Activated CD4-positive, alpha-beta T cell treated with anti-CD3 and anti-CD28 coated beads, Interleukin-2, amount 50 U/mL, for 1 hour (primary cell): ENCODE measurements around the gene GP1BA.

Experiments used
- DNase-seq: peaks from one replicate; pipeline ENCODE4 v3.0.0-alpha.2; 2020

GP1BA gene

DNA sequence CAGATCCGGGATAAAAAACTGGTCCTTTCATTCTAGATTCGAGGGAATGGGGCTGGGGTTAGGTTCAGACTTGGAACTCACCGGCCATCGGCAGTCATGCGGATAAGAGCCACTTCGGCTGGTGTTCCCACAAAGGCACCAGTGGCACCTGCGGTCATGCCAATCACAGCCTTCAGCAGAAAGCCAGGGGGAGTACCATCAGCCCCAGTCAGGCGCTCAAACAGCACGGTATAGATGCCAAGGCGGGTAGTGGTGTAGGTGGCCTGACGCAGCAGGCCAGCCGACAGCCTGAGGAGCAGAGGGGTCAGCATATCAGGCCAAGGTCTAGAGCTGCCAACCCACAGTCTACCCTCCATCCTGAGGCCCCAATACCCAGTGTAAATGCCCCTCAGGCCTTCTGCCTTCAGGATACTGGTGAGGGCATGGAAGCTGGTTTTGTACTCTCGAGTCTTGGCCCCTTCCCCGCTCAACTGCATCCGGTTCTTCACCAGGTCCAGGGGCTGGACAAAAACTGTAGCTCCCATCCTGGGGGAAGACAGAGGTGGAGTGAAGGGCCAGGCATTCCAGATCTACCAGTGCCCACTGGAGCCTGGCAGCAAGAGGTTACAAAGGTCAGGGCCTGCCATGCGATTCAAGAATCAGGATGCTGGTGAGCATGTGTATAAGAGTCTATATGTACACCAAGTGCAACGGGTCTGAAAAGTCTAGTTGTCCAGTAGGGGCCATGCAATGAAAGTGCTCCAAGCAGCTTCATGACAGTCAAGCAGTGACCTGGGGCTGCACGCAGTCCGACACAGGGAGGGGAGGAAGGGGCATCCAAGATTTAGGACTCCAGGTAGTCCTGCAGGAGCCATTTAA is 6.8 kb downstream of the GP1BA start:
- DNase-seq: no peak

DNA sequence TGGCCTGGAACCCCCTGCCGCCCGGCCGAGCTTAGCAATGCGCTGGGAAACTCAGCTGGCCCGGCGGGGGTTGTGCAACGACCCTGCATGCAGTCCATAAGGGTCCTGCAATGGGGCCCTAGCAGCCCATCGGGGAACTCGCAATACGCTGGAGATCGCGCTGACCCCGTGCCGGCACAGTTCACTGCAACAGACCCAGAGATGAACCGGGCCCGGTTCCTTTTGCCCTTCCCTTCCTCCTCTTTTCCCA is 7.4 kb downstream of the GP1BA start:
- no peak for DNase-seq

DNA sequence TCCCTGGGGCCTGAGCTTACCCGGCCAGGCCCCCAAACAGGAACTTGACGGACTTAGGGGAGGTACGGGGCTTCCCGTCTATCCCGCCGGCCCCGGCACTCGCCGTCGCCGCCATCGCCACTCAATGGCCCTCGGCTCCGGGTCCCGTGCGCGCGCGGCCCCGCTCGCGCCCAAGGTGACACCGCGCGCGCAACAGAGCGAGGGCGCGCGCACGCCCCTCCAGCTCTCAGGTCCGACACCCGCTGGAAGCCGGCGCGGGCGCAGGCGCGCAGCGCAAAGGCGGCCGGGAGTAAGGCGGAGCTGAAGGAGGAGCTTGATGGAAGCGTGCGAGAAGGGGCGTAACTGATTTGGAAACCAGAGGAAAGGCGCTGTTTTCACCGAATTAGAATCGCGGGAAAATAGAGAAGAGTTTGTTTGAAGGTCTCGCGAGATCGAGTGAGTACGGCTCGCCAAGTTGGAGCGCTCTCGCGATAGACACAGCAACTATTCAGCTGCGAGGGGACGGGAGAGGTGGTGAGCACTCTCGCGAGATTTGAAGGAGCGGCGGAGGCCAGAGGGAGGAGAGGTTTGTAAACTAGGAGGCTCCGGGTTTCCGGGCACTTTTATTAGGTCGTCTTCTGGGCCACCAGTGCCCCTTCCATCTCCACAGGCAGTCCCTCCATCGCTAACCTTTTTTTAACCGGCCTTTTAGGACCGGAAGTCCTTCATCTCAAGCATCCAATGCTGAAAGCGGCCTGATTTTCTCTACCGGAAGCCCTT is 7.9 kb downstream of the GP1BA start, which contains the start of the genes RNF167 and SLC25A11:
Gene RNF167 (plus strand): TSS at position 473 of the 759 bp plus-strand sequence. CDS start 642 bp downstream, outside the sequence.
Gene SLC25A11 (minus strand): TSS at position 251 of the 759 bp plus-strand sequence. CDS start 136 bp downstream, at position 115.
- peak; percentile 92 for DNase-seq

DNA sequence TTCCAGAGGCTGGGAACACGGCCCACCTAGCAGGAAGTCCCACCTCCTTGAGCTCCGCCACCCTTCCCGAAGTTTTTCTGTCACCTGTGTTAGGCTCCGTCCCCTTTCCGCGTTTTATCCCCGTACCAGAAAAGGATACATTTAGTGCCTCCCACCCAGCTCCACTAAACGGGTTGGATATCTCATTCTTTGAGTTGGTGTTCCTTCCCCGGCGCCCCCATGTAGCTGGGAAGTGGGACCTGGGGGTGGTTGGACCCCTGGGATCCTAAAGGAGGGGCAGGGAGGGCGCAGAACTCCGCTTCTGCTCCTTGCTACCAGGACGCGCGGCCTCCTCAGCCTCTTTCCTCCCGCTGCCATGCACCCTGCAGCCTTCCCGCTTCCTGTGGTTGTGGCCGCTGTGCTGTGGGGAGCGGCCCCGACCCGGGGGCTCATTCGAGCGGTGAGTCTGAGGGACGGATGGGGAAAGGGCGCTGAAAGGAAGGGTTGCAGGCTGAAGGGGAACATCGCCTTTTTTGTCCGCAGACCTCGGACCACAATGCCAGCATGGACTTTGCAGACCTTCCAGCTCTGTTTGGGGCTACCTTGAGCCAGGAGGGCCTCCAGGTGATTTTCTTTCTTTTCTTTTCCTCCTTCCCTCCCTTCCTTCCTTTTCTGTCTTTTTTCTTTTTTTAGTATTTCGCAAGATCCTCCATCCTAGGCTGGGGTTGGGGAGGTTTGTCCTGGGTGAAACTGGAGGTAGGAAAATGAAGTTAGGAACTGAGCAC is 8.7 kb downstream of the GP1BA start:
- peak; percentile 20 for DNase-seq

DNA sequence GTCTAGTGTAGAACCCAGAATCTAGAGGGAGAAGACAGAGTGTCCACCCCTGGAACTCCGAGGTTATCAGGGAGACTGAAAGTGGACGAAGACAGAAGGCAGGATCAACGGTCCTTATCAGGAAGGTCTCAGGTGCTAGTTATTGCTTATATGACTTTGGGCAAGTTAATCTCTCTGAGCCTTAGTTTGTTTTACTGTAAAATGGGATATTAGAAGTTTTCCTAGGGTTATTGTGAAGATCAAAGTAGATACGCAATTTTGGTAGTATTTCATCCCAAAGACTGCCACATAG is 9.2 kb downstream of the GP1BA start:
- no peak for DNase-seq

DNA sequence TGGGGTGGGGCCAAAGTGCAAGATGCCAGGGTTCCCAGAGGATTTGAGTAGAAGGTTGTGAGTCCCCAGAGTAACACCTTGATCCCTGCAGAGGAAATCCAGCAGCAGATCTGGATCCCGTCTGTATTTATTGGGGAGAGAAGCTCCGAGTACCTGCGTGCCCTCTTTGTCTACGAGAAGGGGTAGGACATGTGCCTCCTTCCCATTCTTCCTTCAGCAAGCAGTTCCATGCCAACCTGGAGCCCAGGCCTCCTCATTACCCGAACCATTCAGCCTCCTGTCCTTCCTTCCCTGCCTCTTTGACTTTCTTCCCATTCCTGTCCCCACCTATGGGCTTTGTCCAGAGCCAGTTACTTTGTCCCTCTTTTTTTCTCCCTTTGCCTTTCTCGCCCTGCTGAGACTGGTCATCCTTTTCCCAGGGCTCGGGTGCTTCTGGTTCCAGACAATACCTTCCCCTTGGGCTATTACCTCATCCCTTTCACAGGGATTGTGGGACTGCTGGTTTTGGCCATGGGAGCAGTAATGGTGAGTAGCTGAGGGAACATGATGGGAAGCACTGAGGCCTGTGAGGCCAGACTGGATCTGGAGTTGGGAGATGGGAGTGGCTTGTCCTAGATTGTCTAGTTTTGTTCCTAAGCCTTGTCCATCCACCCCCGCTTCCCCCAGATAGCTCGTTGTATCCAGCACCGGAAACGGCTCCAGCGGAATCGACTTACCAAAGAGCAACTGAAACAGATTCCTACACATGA is 10.9 kb downstream of the GP1BA start:
- no peak for DNase-seq

DNA sequence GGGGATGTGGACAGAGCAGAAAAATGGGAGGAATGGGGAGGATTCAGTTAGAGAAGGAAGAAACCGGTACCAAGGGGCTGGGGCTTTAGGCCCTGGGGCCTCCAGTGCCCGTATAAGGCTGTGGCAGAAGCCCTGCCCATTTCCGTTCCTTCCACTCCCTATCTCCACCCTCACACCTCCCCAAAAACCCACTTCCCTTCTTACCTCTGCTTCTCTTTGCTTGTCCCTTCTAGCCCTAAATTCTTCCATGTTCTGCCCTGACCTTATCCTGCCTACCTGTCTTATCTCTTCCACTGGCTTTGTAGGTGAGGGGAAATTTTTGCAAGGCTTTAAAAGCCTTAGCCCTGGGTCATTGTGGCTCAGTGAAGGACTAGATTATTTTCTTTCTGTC is 12.1 kb downstream of the GP1BA start:
- DNase-seq: no peak

DNA sequence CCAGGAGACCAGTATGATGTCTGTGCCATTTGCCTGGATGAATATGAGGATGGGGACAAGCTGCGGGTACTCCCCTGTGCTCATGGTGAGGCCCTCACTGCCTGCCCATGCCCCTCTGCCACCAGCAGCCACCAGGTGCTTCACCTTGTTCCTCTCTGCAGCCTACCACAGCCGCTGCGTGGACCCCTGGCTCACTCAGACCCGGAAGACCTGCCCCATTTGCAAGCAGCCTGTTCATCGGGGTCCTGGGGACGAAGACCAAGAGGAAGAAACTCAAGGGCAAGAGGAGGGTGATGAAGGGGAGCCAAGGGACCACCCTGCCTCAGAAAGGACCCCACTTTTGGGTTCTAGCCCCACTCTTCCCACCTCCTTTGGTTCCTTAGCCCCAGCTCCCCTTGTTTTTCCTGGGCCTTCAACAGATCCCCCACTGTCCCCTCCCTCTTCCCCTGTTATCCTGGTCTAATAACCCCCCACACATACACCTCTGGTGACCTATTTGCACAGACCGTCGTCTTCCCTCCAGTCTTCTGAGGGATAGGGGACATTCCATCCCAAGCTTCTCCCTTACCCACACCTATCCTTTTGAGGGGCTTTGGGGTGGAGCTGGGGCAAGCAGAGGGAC is 12.6 kb downstream of the GP1BA start:
- no peak for DNase-seq

DNA sequence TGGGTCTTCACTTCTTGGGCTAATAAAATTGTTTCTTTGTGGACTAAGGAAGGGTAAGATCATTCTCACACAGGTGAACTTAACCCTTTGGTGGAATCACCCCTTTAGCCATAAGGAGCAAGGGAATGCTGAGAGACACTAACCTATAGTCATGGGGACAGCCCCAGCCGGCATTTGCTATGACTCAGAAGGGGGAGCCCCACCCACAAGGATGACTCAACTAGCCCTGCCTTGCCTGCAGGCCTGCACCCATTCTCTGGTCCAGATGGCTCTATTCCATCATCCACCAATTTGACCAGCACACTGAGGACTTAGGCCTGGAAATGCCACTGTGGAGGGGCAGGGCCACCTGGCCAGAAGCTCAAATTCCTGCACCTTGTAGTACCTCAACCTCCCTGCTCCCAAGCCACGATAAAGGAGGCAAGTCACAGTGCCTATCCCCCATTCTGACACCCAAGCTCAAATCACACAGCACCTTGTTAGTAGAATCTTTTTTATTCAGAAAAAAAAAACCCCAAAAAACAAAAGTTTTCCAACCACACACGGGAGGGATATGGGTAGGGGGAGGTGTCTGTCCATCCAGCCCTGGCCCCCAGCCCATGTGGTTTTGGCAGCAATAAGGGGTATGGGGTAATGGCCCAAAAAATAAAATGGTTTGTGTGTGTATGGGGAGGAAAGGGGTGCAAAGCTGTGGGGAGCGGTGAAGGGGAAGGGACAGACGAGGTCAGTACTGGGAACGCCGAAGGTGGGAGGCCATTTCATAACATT is 13.3 kb downstream of the GP1BA start:
- DNase-seq: peak; percentile 72

DNA sequence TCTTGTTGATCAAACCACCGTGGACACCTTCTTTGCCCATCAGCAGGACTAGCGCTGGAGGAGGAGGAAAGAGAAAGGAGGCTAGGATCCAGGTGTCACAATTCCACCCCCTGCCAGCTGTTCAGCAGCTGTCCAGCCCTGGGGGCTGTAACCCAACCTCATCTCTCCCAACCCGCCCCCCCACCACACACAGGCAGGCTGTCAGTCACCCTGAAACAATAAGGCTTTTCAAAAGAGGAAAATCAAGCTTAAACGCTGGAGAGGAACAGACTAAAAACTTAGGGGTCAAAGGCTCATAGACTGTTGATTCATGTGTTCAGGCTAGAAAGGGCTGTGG is 13.8 kb downstream of the GP1BA start:
- DNase-seq: no peak

DNA sequence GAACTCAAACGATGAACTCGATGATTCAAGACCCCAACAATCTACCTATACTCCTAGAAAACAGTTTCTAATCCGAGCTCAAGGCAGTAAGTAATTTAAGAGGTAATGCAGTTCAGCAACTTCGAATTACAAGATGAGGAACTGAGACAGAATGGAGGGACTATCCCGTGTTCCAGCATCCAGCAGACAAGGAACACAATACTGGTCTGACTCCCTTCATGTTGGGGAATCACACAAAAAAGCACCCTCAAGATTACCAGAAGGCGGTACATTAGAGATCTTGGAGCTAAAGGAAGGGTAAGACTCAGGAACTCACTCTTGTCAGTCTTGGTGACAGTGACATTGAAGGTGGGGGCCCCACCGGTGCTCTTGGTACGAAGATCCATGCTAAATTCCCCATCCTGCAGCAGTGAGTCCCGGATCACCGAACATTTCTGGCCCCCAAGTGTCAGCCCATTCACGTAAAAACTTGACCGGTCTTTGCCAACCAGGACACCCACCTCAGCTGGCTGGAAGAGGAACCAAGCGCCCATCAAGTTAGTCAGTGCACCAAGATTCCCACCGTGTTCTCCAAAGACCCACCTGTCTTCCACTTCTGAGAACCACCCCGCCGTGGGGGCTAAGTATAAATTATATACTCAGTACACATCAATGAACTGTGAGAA is 14.4 kb downstream of the GP1BA start:
- no peak for DNase-seq

DNA sequence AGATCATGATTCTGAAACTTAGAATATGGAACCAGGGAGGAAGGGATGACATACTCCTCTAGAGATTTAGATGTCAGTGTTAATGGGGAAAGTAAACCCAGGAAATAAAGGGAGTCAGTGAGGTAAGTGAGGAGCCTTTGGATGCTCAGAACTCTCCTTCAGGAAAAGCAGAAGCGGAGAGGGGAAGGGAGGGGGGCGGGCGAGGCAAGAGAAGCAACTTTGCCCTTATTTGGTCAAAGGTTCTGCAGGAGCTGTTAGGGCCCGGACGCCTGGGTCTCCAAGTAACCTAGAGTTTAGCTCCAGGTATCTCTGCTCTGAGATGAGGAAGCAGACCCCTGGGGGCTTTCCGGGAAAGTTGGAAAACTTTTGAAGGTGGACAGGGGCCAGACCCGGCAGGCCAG is 14.9 kb downstream of the GP1BA start:
- DNase-seq: no peak

DNA sequence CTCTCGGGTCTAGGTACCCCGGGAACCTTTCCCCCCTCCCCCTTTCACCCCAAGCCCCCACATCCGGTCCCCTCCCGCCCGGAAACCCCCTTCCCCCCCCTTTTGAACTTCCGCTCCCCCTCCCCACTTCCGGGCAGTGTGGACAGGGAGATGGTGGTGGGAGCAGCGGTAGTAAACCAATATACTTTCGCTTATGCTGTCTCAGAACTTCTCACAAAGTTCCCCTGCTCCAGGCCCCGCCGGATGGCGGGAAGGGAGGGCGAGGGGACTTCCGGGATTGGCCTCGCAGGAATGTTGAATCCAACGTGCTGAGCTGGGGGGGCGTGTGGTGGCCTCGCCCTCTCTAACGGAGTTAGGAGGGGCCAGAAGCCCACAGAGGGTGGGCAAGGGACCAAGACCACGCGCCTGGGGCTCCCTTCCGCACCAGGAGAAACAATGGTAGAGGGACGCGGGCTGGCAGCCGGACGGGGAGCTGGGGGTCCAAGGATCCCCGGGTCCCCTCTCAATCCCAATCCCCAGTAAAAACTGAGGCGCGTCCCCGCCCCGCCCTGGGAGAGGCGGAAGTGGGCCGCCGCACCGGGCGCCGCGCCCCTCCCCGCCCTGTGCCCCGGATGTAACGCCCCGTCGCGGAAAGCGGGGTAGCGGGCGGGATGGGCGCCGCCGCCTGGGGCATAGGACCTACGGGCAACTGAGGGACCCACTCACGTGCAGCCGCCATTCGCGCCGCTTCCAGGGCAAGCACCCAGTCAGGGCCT is 15.5 kb downstream of the GP1BA start:
- peak; percentile 61 for DNase-seq

DNA sequence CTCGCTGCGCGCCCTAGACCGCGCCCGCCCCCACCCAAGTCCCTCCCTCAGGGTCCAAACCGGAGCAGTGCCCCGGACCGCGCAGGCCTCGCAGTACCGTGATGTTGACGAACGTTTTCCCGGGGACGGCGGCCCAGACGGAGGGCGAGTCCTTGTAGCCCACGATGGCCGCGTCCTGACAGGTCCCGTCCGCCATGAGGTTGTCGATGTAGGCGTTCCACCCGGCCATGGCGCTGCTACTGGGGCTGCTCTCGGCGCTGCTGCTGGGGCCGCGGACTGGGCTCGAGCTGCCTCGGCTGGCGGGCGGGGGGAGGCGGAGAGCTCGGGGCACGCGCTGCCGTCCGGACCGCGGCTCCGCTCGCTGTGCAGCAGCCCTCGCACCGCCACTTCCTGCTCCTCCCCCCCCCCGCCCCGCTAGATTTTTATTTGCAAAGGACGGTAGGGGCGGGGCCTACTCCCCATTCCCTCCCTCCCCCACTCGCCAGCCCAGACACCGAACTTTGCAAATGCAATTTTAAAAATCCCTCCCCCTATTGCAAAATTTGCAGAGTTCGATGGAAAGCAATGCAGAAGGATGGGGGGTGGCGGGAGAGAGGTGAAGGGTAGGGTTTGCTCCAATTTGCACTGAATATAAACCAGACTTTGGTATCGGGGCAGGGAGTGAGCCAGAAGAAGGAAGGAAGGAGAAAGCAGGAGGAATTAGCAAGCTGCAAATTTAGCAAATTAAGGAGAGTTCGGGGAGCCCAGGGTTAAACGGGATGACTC is 16.3 kb downstream of the GP1BA start, which contains the start of gene PFN1:
Gene PFN1 (minus strand): TSS at position 365 of the 765 bp plus-strand sequence. CDS start 136 bp downstream, at position 229.
- peak; percentile 91 for DNase-seq

DNA sequence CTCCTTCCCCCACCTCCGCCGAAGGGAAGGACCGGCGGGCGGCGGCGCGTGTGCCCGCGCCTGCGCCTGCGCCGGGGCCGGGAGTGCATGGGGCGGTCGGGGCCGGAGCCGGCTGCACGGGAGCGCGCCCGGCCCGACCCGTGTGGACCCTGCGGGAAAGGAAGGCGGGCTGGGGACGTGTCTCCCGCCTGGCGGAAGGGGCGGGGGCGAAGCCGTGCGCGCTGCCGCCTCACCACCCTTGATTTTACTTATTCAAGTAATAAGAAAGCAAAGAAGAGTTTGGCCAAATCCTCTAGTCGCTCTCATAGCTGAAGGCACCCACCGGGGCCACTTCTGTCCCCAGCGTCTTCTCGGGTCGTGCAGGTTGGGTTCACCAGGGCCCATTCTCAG is 16.8 kb downstream of the GP1BA start:
- DNase-seq: peak; percentile 62

DNA sequence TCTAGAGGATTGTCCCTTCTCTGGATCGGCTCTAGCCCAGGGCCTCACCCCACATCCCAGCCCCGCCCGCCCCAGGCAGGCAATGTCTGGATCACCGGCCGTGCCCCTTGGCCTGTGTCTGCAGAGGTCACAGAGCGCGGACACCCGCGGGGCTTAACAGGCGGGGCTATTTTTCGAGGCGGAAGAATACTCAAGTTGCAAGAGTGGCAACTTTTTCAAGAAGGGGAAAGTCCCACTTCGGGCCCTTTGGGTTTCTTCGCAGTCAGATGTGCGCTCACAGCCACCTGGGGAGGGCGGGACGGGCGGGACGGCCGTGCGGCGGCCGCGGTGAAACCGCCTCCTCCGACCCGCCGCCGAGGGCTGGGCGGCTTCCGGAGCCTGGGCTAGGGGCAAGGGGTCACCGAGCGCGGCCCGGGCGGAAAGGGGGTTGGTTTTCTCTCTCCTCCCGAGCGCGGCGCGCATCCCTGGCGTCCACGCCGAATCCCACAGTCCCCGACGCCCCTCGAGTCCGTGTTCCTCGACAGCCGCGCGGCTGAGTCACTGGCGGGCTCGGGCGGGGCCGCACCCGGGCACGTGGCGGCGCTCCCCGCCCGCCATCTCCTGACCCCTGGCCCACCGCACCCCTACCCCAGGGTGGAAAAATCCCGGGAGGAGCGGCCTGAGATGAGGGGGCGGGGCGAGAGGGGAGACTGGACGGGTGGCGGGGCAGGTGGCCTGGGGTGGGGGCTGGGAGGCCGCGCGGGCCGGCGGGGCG is 17.4 kb downstream of the GP1BA start:
- peak; percentile 69 for DNase-seq

DNA sequence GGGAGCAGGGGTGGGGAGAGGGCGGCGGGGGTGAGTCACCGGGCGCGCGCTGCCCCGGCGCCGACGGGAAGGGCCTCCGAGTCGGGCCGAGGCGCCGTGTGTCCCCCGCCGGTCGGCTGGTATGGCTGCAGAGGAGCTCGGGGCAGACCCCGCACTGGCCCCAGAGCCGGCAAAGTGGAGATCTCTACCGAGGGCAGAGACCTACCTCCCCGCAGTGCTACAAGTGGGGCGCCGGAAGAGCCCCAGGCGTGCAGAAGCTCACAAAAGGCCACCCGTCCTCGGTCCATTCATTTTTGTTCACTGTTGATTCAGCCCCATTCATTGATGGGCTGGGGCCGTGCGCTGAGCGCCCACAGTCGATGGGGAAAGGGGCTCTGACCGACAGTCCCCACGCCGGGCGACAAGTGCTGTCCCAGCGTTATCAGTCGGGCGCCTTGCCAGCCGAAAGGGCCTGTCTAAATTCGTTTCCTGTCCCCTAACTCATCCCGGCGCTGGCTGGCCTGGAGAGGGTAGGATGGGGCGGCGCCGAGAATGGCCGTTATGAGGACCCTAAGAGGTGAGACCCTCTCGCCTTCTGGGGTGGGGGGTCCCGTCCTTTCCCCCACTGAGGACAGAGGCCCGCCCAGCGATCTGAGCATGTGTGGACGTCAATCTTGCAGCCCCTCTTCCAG is 18.1 kb downstream of the GP1BA start:
- no peak for DNase-seq

DNA sequence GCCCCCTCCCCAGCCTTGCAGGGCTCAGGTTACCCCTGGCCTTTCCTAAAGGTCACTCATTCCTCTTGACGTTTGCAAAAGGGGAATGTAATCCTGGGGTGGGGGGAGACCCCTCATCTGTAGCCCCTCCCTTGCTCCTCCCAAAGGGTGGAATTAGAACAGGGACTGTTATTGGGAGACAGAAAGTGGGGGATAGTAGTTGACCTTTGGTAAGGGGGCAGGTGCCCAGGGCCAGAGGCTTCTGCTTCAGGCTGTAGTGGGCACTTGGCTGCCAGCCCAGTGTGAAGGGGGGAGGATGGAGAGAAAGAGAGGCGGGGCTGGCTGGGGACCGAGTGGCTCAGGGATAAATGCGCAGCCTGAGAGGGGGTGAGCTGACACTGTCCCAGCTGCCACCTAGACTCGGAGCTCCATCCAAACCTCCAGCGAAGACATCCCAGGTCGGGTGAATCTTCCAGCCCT is 18.7 kb downstream of the GP1BA start, which contains the start of gene ENO3:
Gene ENO3 (plus strand): TSS at position 374 of the 459 bp plus-strand sequence. CDS start 711 bp downstream, outside the sequence.
- no peak for DNase-seq
